HG02678 (cell line): Measurements from ENCODE around the gene ITPRIPL2.

ENCODE experiments used
- ATAC-seq: cut with Tn5 transposase; IDR thresholded peaks from one replicate; pipeline ENCODE4 v1.9.1; 2021; ENCODE audit warnings: mild to moderate bottlenecking, moderate library complexity; ENCODE audit not compliant: unreplicated experiment

The ITPRIPL2 gene

GRCh38 chr16:19093631-19094541, 19.9 kb upstream of the ITPRIPL2 start:
- no peak for ATAC-seq

GRCh38 chr16:19094542-19095365, 19.0 kb upstream of the ITPRIPL2 start:
- ATAC-seq = no peak

GRCh38 chr16:19095654-19096053, 18.1 kb upstream of the ITPRIPL2 start:
- no peak for ATAC-seq

GRCh38 chr16:19098173-19098572, 15.6 kb upstream of the ITPRIPL2 start:
- ATAC-seq = no peak

GRCh38 chr16:19102187-19102872, 11.4 kb upstream of the ITPRIPL2 start:
- ATAC-seq = no peak

GRCh38 chr16:19104607-19105006, 9.2 kb upstream of the ITPRIPL2 start:
- ATAC-seq = no peak

GRCh38 chr16:19105131-19105530, 8.6 kb upstream of the ITPRIPL2 start:
- no peak for ATAC-seq

GRCh38 chr16:19105891-19106624, 7.7 kb upstream of the ITPRIPL2 start:
- no peak for ATAC-seq

GRCh38 chr16:19106625-19107020, 7.1 kb upstream of the ITPRIPL2 start:
- ATAC-seq = no peak

GRCh38 chr16:19108409-19109287, 5.1 kb upstream of the ITPRIPL2 start:
- no peak for ATAC-seq

- no peak for ATAC-seq
These were observed 4.5 kb upstream of the ITPRIPL2 start for GRCh38 chr16:19109288-19109664.

GRCh38 chr16:19110537-19111360, 3.0 kb upstream of the ITPRIPL2 start:
- no peak for ATAC-seq

GRCh38 chr16:19112099-19112407, 1.7 kb upstream of the ITPRIPL2 start:
- no peak for ATAC-seq

- no peak for ATAC-seq
These were observed 789 bp downstream of the ITPRIPL2 start for GRCh38 chr16:19114359-19115147.

- no peak for ATAC-seq
These were observed 1.6 kb downstream of the ITPRIPL2 start for GRCh38 chr16:19115148-19116021.

- no peak for ATAC-seq
These were observed 3.1 kb downstream of the ITPRIPL2 start for GRCh38 chr16:19116711-19117449.
